H9 (cell line): ENCODE measurements around the gene C3. TPM values are rescaled to one million over a fixed set of nuclear protein-coding genes. Genes with fewer than 3 reads are reported as not detected.

Source experiments
- DNase-seq: peaks from one replicate; pipeline ENCODE4 v3.0.0-alpha.2; 2017
- H2AFZ ChIP-seq: one replicate; pipeline ENCODE4 v1.6.1; 2013; ENCODE audit warnings: mild to moderate bottlenecking, low read length, control low read depth, moderate library complexity
- H2AK5ac ChIP-seq: 2 replicates; pipeline ENCODE4 v1.6.1; 2013; ENCODE audit warnings: low read length, control low read depth, mixed read lengths; ENCODE audit not compliant: insufficient read length
- H2BK120ac ChIP-seq: one replicate; pipeline ENCODE4 v1.6.1; 2013; ENCODE audit warnings: low read depth, mild to moderate bottlenecking, low read length, control low read depth, inconsistent platforms; ENCODE audit not compliant: poor library complexity, severe bottlenecking
- H2BK12ac ChIP-seq: 2 replicates; pipeline ENCODE4 v1.6.1; 2013; ENCODE audit warnings: low read length, control low read depth, mixed read lengths, low read depth; ENCODE audit not compliant: insufficient read length
- H2BK15ac ChIP-seq: 2 replicates; pipeline ENCODE4 v1.6.1; 2013; ENCODE audit warnings: low read depth, low read length, control low read depth
- H2BK20ac ChIP-seq: one replicate; pipeline ENCODE4 v1.6.1; 2013; ENCODE audit warnings: low read depth, mild to moderate bottlenecking, low read length, control low read depth, inconsistent platforms; ENCODE audit not compliant: poor library complexity, severe bottlenecking
- H2BK5ac ChIP-seq: 2 replicates; pipeline ENCODE4 v1.6.1; 2013; ENCODE audit warnings: low read length, control low read depth, mixed read lengths; ENCODE audit not compliant: insufficient read length
- H3K14ac ChIP-seq: 2 replicates; pipeline ENCODE4 v1.6.1; 2013; ENCODE audit warnings: low read length, control low read depth; ENCODE audit not compliant: insufficient read depth
- H3K18ac ChIP-seq: 2 replicates; pipeline ENCODE4 v1.6.1; 2013; ENCODE audit warnings: low read depth, mild to moderate bottlenecking, mixed read lengths, low read length, control low read depth; ENCODE audit not compliant: insufficient read length
- H3K23ac ChIP-seq: 2 replicates; pipeline ENCODE4 v1.6.1; 2013; ENCODE audit warnings: low read length, control low read depth, mixed read lengths, low read depth; ENCODE audit not compliant: insufficient read length
- H3K23me2 ChIP-seq: 2 replicates; pipeline ENCODE4 v1.6.1; 2013; ENCODE audit warnings: low read depth, mild to moderate bottlenecking, mixed read lengths, low read length, control low read depth; ENCODE audit not compliant: insufficient read length, poor library complexity, severe bottlenecking
- H3K27ac ChIP-seq: 2 replicates; pipeline ENCODE4 v1.5.1; 2013; ENCODE audit warnings: low read length, control low read depth, mixed read lengths, low read depth; ENCODE audit not compliant: insufficient read length
- H3K27me3 ChIP-seq: 2 replicates; pipeline ENCODE4 v1.6.1; 2013; ENCODE audit warnings: low read length, control low read depth, inconsistent platforms; ENCODE audit not compliant: insufficient read depth
- H3K4ac ChIP-seq: 2 replicates; pipeline ENCODE4 v1.6.1; 2013; ENCODE audit warnings: low read depth, mild to moderate bottlenecking, control low read depth, inconsistent platforms, low read length, moderate library complexity
- H3K4me1 ChIP-seq: 2 replicates; pipeline ENCODE4 v1.6.1; 2013; ENCODE audit warnings: low read length, control low read depth, inconsistent platforms; ENCODE audit not compliant: insufficient read depth
- H3K4me2 ChIP-seq: 2 replicates; pipeline ENCODE4 v1.6.1; 2013; ENCODE audit warnings: low read length, control low read depth, mixed read lengths; ENCODE audit not compliant: insufficient read length, insufficient read depth
- H3K56ac ChIP-seq: 2 replicates; pipeline ENCODE4 v1.6.1; 2013; ENCODE audit warnings: low read depth, mild to moderate bottlenecking, mixed read lengths, low read length, control low read depth; ENCODE audit not compliant: insufficient read length
- H3K79me1 ChIP-seq: 2 replicates; pipeline ENCODE4 v1.6.1; 2013; ENCODE audit warnings: low read depth, mild to moderate bottlenecking, moderate library complexity, low read length, control low read depth, inconsistent platforms; ENCODE audit not compliant: insufficient read depth, poor library complexity, severe bottlenecking
- H3K79me2 ChIP-seq: 2 replicates; pipeline ENCODE4 v1.6.1; 2013; ENCODE audit warnings: low read length, control low read depth, inconsistent platforms; ENCODE audit not compliant: insufficient read depth
- H3K9ac ChIP-seq: 2 replicates; pipeline ENCODE4 v1.6.1; 2013; ENCODE audit warnings: low read length, control low read depth, mixed read lengths; ENCODE audit not compliant: insufficient read length; ENCODE audit errors: extremely low read depth
- H3K9me3 ChIP-seq: one replicate; pipeline ENCODE4 v1.6.1; 2013; ENCODE audit warnings: low read depth, low read length, inconsistent platforms; ENCODE audit not compliant: control insufficient read depth
- H3T11ph ChIP-seq: one replicate; pipeline ENCODE4 v1.6.1; 2013; ENCODE audit warnings: mild to moderate bottlenecking, low read length, control low read depth, inconsistent platforms
- H4K20me1 ChIP-seq: one replicate; pipeline ENCODE4 v1.6.1; 2013; ENCODE audit not compliant: control insufficient read depth, insufficient read length, insufficient read depth
- H4K5ac ChIP-seq: 2 replicates; pipeline ENCODE4 v1.6.1; 2013; ENCODE audit warnings: low read depth, mild to moderate bottlenecking, mixed read lengths, low read length, control low read depth; ENCODE audit not compliant: insufficient read length
- H4K8ac ChIP-seq: replicated peaks from 2 replicates; pipeline ENCODE4 v1.6.1; 2013; ENCODE audit warnings: low read length, control low read depth, mixed read lengths, low read depth; ENCODE audit not compliant: insufficient read length
- H4K91ac ChIP-seq: 2 replicates; pipeline ENCODE4 v1.6.1; 2013; ENCODE audit warnings: low read depth, mild to moderate bottlenecking, moderate library complexity, mixed read lengths, low read length, control low read depth; ENCODE audit not compliant: insufficient read length
- H3K27ac Mint-ChIP-seq, 3 experiments: 2 replicates in 2 of 3; 3 replicates in 1 of 3; pipeline ENCODE4 v1.8.0; 2020 to 2021; ENCODE audit warnings: mixed read lengths in 3 of 3, mild to moderate bottlenecking in 1 of 3, moderate library complexity in 1 of 3
- H3K27me3 Mint-ChIP-seq: 2 replicates; pipeline ENCODE4 v1.8.0; 2021; ENCODE audit warnings: low read depth, mild to moderate bottlenecking, moderate library complexity, mixed read lengths
- H3K36me3 Mint-ChIP-seq, 3 experiments: 2 replicates in 2 of 3; 3 replicates in 1 of 3; pipeline ENCODE4 v1.8.0; 2020 to 2021; ENCODE audit warnings: low read depth in 3 of 3, mixed read lengths in 3 of 3; ENCODE audit not compliant: insufficient read depth in 1 of 3
- H3K4me1 Mint-ChIP-seq, 2 experiments: 2 replicates each; pipeline ENCODE4 v1.8.0; 2020; ENCODE audit warnings: mixed read lengths in 2 of 2
- H3K4me3 Mint-ChIP-seq, 2 experiments: 2 replicates in 1 of 2; 3 replicates in 1 of 2; pipeline ENCODE4 v1.8.0; 2020 to 2021; ENCODE audit warnings: mild to moderate bottlenecking in 2 of 2, mixed read lengths in 2 of 2, moderate library complexity in 1 of 2
- H3K9me3 Mint-ChIP-seq, 2 experiments: 2 replicates in 1 of 2; 3 replicates in 1 of 2; pipeline ENCODE4 v1.8.0; 2020; ENCODE audit warnings: mild to moderate bottlenecking in 2 of 2, mixed read lengths in 2 of 2, moderate library complexity in 1 of 2
- CTCF ChIP-seq: fragments of 200-600 bp; sonication (generic); conservative IDR thresholded peaks from 3 replicates; pipeline ENCODE4 v1.8.0; 2021; ENCODE audit warnings: antibody characterized with exemption, mild to moderate bottlenecking
- WGBS: extraction: QIAGEN DNeasy Blood & Tissue Kit; methylation state at CpG from one replicate; pipeline ENCODE4 v1.1.7; 2013; ENCODE audit warnings: missing lambda C conversion rate, low lambda C conversion rate, mixed read lengths; ENCODE audit not compliant: insufficient read length; ENCODE audit errors: extremely low coverage; 5-methylcytosine and 5-hydroxymethylcytosine counted together
- total RNA-seq: library from RNA; stranded (reverse); gene quantifications from 2 replicates; pipeline ENCODE4 v1.2.1, GENCODE V29; 2021

The C3 gene
- total RNA-seq, 1 experiment from 2014 or later = 5.9 TPM

- Mint-ChIP-seq H3K4me3 (no peak overlapping the region), H3K36me3 (peaks cover 0 to 4% (median 0%) of the 10 kb centered on the region in 3 experiments; a peak in 2 of 7 replicates), H3K27ac (no peak overlapping the region), H3K4me1 (peaks cover 21% of the 10 kb centered on the region in 2 experiments), H3K9me3 (peaks cover 0 to 61% of the 10 kb centered on the region in 2 experiments; a peak in 2 of 5 replicates), H3K27me3 (no peaks in the 10 kb centered on the region; the same call in 1 of the 2 replicates)
- no peaks in the 10 kb centered on the region for H3K27me3 ChIP-seq
- H2AFZ ChIP-seq = no peak overlapping the region
- H3T11ph ChIP-seq = no peak overlapping the region
- no peak for DNase-seq
- H3K23ac ChIP-seq = no peak overlapping the region
- H3K79me2 ChIP-seq = no peaks in the 10 kb centered on the region
- H3K4ac ChIP-seq = no peak overlapping the region
- no peak for TF ChIP-seq CTCF
- H3K9me3 ChIP-seq = no peaks in the 10 kb centered on the region
- H3K23me2 ChIP-seq = peaks cover 5% of the 10 kb centered on the region
- no peak overlapping the region for H2AK5ac ChIP-seq
- H3K18ac ChIP-seq = no peak overlapping the region
- H2BK20ac ChIP-seq = no peak overlapping the region
- H4K5ac ChIP-seq = no peak overlapping the region
- peaks cover 2% of the 10 kb centered on the region for H4K20me1 ChIP-seq
- no peak overlapping the region for H3K9ac ChIP-seq
- no peak overlapping the region for H3K4me2 ChIP-seq
- H3K14ac ChIP-seq = no peak overlapping the region
- no peak overlapping the region for H2BK120ac ChIP-seq
- no CpG with 5 or more reads among the region's 6 CpGs for WGBS
- no peak overlapping the region for H2BK15ac ChIP-seq
- peaks cover 5% of the 10 kb centered on the region; the same call in 1 of the 2 replicates for H3K4me1 ChIP-seq
- no peak overlapping the region for H2BK5ac ChIP-seq
- no peak overlapping the region for H4K91ac ChIP-seq
- H4K8ac ChIP-seq = no peak overlapping the region
- H2BK12ac ChIP-seq = no peak overlapping the region
- H3K27ac ChIP-seq = no peak overlapping the region
- H3K79me1 ChIP-seq = no peaks in the 10 kb centered on the region
- H3K56ac ChIP-seq = no peak overlapping the region
Observed at GRCh38 chr19:6672693-6673290, 47.7 kb downstream of the C3 start.
